Caco-2 (cell line): ENCODE data around the gene VTN. TPM values are rescaled to one million over a fixed set of nuclear protein-coding genes. Genes with fewer than 3 reads are reported as not detected.
A peak's percentile ranks its signal among the peaks of the same experiment; 100 is the strongest.

ENCODE experiments used
- BruUV-seq: library from RNA; stranded (reverse); fragments of 400-500 nt; replicated peaks from 2 replicates; lab custom pipeline; 2021; lab: Mats Ljungman, UMichigan
- CTCF ChIA-PET: fragments of 300-600 bp; sonication (Branson Sonifier 250); formaldehyde crosslinking; loops from one replicate; lab custom pipeline; 2022; ENCODE audit warnings: antibody characterized with exemption; lab: Charles Lee
- POLR2A ChIA-PET: fragments of 300-600 bp; sonication (Branson Sonifier 250); formaldehyde crosslinking; loops from one replicate; lab custom pipeline; 2022; ENCODE audit warnings: antibody characterized with exemption; lab: Charles Lee
- DNase-seq, 2 experiments: peaks; one replicate each; pipeline versions ENCODE4 v3.0.0 to v3.0.0-alpha.2; 2020 to 2022
- H3K27me3 ChIP-seq: replicated peaks from 2 replicates; pipeline ENCODE4 v1.6.0; 2011; ENCODE audit warnings: low read length; ENCODE audit not compliant: control insufficient read depth, insufficient read depth
- H3K36me3 ChIP-seq: 2 replicates; pipeline ENCODE4 v1.5.1; 2011; ENCODE audit warnings: low read length; ENCODE audit not compliant: control insufficient read depth, insufficient read depth
- H3K4me1 ChIP-seq: fragments of 250-450 bp; sonication (Bioruptor Pico); 2 replicates; pipeline ENCODE4 v1.5.1; 2020; ENCODE audit warnings: mild to moderate bottlenecking
- H3K4me3 ChIP-seq: 2 replicates; pipeline ENCODE4 v1.5.1; 2011; ENCODE audit warnings: low read depth, mild to moderate bottlenecking, control low read depth, low read length
- H3K9me3 ChIP-seq: fragments of 250-450 bp; sonication (Bioruptor Pico); 2 replicates; pipeline ENCODE4 v1.5.1; 2020; ENCODE audit warnings: mild to moderate bottlenecking, moderate library complexity
- H3K27ac Mint-ChIP-seq: one replicate; pipeline ENCODE4 v1.8.0; 2022; ENCODE audit warnings: mixed read lengths; ENCODE audit not compliant: unreplicated experiment
- H3K27me3 Mint-ChIP-seq: one replicate; pipeline ENCODE4 v1.8.0; 2022; ENCODE audit warnings: mixed read lengths; ENCODE audit not compliant: insufficient read depth, unreplicated experiment
- H3K36me3 Mint-ChIP-seq: one replicate; pipeline ENCODE4 v1.8.0; 2022; ENCODE audit warnings: mild to moderate bottlenecking, mixed read lengths; ENCODE audit not compliant: insufficient read depth, unreplicated experiment
- H3K4me1 Mint-ChIP-seq: one replicate; pipeline ENCODE4 v1.8.0; 2022; ENCODE audit warnings: low read depth, mixed read lengths; ENCODE audit not compliant: unreplicated experiment
- H3K4me3 Mint-ChIP-seq: one replicate; pipeline ENCODE4 v1.8.0; 2022; ENCODE audit warnings: mild to moderate bottlenecking, moderate library complexity, mixed read lengths; ENCODE audit not compliant: unreplicated experiment
- H3K9me3 Mint-ChIP-seq: one replicate; pipeline ENCODE4 v1.8.0; 2022; ENCODE audit warnings: mixed read lengths; ENCODE audit not compliant: unreplicated experiment
- intact Hi-C: fragments of 100-400 bp; cut with micrococcal nuclease; formaldehyde crosslinking; loops from one replicate; pipeline ENCODE4 v1.10.0; 2022; ENCODE audit not compliant: unreplicated experiment
- total RNA-seq: library from RNA; stranded (reverse); gene quantifications from 2 replicates; pipeline ENCODE4 v1.2.3, GENCODE V29; 2022
- TF ChIP-seq, protein P1 (sequence below), 2 experiments: fragments of 200-600 bp in 1 of 2; IDR thresholded peaks; 1 replicate in 1 of 2; 2 replicates in 1 of 2; pipeline versions ENCODE4 v1.5.1 to v1.8.0; 2011 to 2022; ENCODE audit warnings: antibody characterized with exemption in 1 of 2, control low read depth in 1 of 2, inconsistent platforms in 1 of 2, low read depth in 1 of 2, low read length in 1 of 2, mild to moderate bottlenecking in 1 of 2, moderate library complexity in 1 of 2; ENCODE audit not compliant: insufficient read depth in 1 of 2, severe bottlenecking in 1 of 2, unreplicated experiment in 1 of 2

Gene VTN
- total RNA-seq, 1 experiment from 2014 or later: 273 TPM

DNA sequence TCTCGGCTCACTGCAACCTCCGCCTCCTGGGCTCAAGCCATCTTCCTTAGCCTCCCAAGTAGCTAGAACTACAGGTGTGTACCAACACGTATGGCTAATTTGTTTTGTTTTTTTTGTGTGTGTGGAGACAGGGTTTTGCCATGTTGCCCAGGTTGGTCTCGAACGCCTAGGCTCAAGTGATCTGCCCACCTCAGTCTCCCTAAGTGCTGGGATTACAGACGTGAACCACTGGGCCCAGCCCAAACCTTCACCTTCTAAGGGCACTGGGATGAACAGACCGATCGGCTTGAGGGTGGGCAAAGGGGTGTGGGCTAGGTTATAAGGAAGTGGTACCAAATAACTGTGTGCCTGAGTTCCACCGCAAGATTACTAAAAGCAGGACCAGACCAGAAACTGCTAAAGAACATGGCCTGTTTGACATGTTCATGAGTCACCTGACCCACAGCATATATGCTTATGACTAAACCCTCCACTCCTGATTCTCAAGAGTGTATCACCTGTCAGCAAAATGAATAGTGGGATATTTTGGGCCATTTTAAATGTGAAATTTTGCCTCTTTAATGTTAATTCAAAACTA, 43.0 kb downstream of the VTN start:
- Histone ChIP-seq H3K36me3 (peaks cover 19% of the 10 kb centered on the region), H3K9me3 (no peaks in the 10 kb centered on the region), H3K4me1 (peaks cover 52% of the 10 kb centered on the region), H3K27me3 (no peaks in the 10 kb centered on the region), H3K4me3 (no peak overlapping the region)
- ChIA-PET POLR2A (interaction anchor here (2.8 kb wide), 1 partner anchor 9 kb away, joined by 17 read pairs; the partner anchor contains the start of genes IFT20 and TNFAIP1), CTCF (interaction anchor here (0.7 kb wide), 1 partner anchor 8 kb away, joined by 6 read pairs; the partner anchor contains the start of genes IFT20 and TNFAIP1)
- Mint-ChIP-seq H3K9me3 (no peaks in the 10 kb centered on the region), H3K36me3 (peaks cover 79% of the 10 kb centered on the region), H3K4me3 (no peak overlapping the region), H3K27me3 (no peaks in the 10 kb centered on the region), H3K4me1 (peaks cover 54% of the 10 kb centered on the region), H3K27ac (peak overlapping the region; percentile 48)
- TSS peak; percentile 16 for BruUV-seq
- intact Hi-C loops: loop anchor here (10.0 kb wide), 1 partner anchor 232 kb away; no protein-coding TSS in a partner anchor
- TF ChIP-seq, protein P1, sequence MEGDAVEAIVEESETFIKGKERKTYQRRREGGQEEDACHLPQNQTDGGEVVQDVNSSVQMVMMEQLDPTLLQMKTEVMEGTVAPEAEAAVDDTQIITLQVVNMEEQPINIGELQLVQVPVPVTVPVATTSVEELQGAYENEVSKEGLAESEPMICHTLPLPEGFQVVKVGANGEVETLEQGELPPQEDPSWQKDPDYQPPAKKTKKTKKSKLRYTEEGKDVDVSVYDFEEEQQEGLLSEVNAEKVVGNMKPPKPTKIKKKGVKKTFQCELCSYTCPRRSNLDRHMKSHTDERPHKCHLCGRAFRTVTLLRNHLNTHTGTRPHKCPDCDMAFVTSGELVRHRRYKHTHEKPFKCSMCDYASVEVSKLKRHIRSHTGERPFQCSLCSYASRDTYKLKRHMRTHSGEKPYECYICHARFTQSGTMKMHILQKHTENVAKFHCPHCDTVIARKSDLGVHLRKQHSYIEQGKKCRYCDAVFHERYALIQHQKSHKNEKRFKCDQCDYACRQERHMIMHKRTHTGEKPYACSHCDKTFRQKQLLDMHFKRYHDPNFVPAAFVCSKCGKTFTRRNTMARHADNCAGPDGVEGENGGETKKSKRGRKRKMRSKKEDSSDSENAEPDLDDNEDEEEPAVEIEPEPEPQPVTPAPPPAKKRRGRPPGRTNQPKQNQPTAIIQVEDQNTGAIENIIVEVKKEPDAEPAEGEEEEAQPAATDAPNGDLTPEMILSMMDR (IDR thresholded peaks at IDR 0.05; ENCODE audit: insufficient read depth in 1 of 2, low read depth in 1 of 2, low read length in 1 of 2, severe bottlenecking in 1 of 2, unreplicated experiment in 1 of 2): no peak
- DNase-seq: no peak

DNA sequence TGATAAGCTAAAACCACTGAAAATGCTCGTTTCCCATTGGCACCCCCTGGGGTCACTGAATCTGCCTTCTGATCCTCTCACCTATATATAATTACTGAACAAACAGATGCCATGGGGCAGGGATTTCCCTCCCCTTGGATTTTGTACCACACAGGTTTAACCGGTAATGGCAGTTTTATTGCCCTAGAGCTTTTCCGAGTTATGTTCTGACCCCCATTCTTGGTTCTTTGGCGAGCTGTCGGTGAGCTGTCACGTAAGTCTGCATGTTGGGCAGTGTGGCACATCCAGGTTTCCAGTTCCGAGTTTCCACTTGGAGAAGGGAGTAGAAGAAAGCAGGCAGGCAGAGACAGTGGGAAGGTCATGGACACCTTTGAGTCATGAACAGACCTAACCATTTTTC, 44.0 kb downstream of the VTN start:
- Histone ChIP-seq H3K36me3 (peaks cover 15% of the 10 kb centered on the region), H3K4me1 (peaks cover 53% of the 10 kb centered on the region), H3K9me3 (no peaks in the 10 kb centered on the region), H3K27me3 (no peaks in the 10 kb centered on the region), H3K4me3 (no peak overlapping the region)
- Mint-ChIP-seq H3K9me3 (no peaks in the 10 kb centered on the region), H3K36me3 (peaks cover 78% of the 10 kb centered on the region), H3K27ac (peak overlapping the region; percentile 48), H3K4me1 (peaks cover 60% of the 10 kb centered on the region), H3K4me3 (no peak overlapping the region), H3K27me3 (no peaks in the 10 kb centered on the region)
- peak in 1 of 2 experiments; percentile 55 for DNase-seq
- TF ChIP-seq, protein P1 (IDR thresholded peaks at IDR 0.05; ENCODE audit: insufficient read depth in 1 of 2, low read depth in 1 of 2, low read length in 1 of 2, severe bottlenecking in 1 of 2, unreplicated experiment in 1 of 2): no peak
- ChIA-PET POLR2A (interaction anchor here (0.9 to 2.8 kb wide), 2 partner anchors 10 to 31 kb away, joined by 3 to 17 read pairs; partner anchors contain the start of genes IFT20, POLDIP2 and TNFAIP1), CTCF (interaction anchor here (1.3 kb wide), 1 partner anchor 9 kb away, joined by 5 read pairs; the partner anchor contains the start of genes IFT20 and TNFAIP1)
- no TSS peak for BruUV-seq
- intact Hi-C loops: loop anchor here (10.0 kb wide), 1 partner anchor 231 kb away; no protein-coding TSS in a partner anchor

DNA sequence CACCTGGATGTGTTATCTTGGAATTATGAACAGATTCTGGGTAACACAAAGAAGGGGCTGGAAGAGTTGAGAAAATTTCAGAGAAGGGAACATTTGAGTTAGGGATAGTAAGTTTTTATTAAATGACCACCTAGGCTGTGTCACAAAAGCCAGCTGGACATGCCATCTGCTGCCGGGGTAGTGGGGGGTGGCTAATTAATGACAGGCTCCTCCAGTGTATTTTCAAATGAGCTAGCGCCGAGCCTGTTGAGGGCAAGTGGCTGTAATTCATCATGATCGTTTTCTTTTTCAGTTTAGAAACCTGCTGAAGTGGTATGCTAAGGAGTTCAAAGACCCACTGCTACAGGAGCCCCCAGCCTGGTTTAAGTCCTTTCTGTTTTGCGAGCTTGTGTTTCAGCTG, 44.9 kb downstream of the VTN start:
- ChIA-PET CTCF (interaction anchor here (1.3 kb wide), 1 partner anchor 10 kb away, joined by 5 read pairs; the partner anchor contains the start of genes IFT20 and TNFAIP1), POLR2A (interaction anchor here (2.8 kb wide), 1 partner anchor 11 kb away, joined by 17 read pairs; the partner anchor contains the start of genes IFT20 and TNFAIP1)
- H3K4me3 ChIP-seq: no peak overlapping the region
- H3K9me3 ChIP-seq: no peaks in the 10 kb centered on the region
- Mint-ChIP-seq H3K36me3 (peaks cover 70% of the 10 kb centered on the region), H3K27ac (peak overlapping the region; percentile 48), H3K4me1 (peaks cover 69% of the 10 kb centered on the region), H3K9me3 (no peaks in the 10 kb centered on the region), H3K27me3 (no peaks in the 10 kb centered on the region), H3K4me3 (no peak overlapping the region)
- H3K27me3 ChIP-seq: no peaks in the 10 kb centered on the region
- no TSS peak for BruUV-seq
- H3K4me1 ChIP-seq: peaks cover 62% of the 10 kb centered on the region
- no peak for DNase-seq
- intact Hi-C loops: loop anchor here (10.0 kb wide), 1 partner anchor 230 kb away; no protein-coding TSS in a partner anchor
- TF ChIP-seq, protein P1 (IDR thresholded peaks at IDR 0.05; ENCODE audit: insufficient read depth in 1 of 2, low read depth in 1 of 2, low read length in 1 of 2, severe bottlenecking in 1 of 2, unreplicated experiment in 1 of 2): no peak
- peaks cover 17% of the 10 kb centered on the region for H3K36me3 ChIP-seq
